ENCODE results near the gene AXL.

DNA sequence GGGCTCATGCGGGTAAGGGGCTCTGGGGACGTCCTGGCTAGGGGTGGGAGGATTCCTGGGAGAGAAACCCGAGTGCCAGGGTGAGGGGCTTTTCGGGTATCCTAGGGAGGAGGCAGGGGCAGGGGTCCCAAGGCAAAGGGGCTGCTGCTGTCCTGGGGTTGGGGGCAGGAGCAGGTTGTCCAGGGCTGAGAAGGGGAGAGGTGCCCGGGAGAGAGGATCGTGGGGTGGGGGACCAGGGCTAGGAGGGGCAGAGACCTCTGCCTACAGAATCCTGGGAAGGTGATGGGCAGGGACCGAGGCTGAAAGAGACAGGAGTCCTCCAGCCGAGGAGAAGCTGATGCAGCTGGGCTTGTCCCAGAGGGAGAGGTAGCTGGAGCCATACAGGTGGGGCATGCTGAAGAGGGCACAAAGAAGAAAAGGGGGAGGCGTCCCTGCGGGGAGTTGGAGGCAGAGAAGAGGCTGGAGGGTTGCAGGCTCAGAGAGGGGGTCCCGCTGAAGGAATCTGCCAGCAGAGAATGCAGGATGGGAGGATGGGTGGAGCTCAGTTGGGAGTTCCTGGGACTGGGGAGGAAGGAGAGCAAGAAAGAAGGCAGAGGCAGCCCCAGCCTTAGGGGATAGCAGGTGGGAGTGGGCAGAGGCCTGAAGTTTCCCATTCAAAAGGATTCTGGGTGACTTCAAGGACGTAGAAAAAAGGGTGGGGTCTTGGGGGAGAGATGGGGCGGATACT lies 25.4 kb upstream of the AXL start:
- no peak for TF ChIP-seq EP300 (IDR thresholded peaks at IDR 0.05; ENCODE audit: borderline replicate concordance)
- TF ChIP-seq, protein P1, sequence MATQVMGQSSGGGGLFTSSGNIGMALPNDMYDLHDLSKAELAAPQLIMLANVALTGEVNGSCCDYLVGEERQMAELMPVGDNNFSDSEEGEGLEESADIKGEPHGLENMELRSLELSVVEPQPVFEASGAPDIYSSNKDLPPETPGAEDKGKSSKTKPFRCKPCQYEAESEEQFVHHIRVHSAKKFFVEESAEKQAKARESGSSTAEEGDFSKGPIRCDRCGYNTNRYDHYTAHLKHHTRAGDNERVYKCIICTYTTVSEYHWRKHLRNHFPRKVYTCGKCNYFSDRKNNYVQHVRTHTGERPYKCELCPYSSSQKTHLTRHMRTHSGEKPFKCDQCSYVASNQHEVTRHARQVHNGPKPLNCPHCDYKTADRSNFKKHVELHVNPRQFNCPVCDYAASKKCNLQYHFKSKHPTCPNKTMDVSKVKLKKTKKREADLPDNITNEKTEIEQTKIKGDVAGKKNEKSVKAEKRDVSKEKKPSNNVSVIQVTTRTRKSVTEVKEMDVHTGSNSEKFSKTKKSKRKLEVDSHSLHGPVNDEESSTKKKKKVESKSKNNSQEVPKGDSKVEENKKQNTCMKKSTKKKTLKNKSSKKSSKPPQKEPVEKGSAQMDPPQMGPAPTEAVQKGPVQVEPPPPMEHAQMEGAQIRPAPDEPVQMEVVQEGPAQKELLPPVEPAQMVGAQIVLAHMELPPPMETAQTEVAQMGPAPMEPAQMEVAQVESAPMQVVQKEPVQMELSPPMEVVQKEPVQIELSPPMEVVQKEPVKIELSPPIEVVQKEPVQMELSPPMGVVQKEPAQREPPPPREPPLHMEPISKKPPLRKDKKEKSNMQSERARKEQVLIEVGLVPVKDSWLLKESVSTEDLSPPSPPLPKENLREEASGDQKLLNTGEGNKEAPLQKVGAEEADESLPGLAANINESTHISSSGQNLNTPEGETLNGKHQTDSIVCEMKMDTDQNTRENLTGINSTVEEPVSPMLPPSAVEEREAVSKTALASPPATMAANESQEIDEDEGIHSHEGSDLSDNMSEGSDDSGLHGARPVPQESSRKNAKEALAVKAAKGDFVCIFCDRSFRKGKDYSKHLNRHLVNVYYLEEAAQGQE (IDR thresholded peaks at IDR 0.05; ENCODE audit: low read depth), result no peak
- no peak for TF ChIP-seq NFIC (IDR thresholded peaks at IDR 0.05)
- TF ChIP-seq YY1 (IDR thresholded peaks at IDR 0.05; ENCODE audit: low read depth), result no peak
- TF ChIP-seq CEBPB (IDR thresholded peaks at IDR 0.05), result no peak
- TF ChIP-seq TAF1 (IDR thresholded peaks at IDR 0.05; ENCODE audit: low read depth), result no peak
- TF ChIP-seq, protein P2, sequence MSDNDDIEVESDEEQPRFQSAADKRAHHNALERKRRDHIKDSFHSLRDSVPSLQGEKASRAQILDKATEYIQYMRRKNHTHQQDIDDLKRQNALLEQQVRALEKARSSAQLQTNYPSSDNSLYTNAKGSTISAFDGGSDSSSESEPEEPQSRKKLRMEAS (IDR thresholded peaks at IDR 0.05), result no peak
- TF ChIP-seq FOXM1 (IDR thresholded peaks at IDR 0.05; ENCODE audit: borderline replicate concordance, low read depth), result no peak
- no peak for TF ChIP-seq RAD21 (IDR thresholded peaks at IDR 0.05; ENCODE audit: low read depth)
- no peak for TF ChIP-seq TEAD4 (IDR thresholded peaks at IDR 0.05)
- TF ChIP-seq TCF12 (IDR thresholded peaks at IDR 0.05; ENCODE audit: low read depth), result no peak
- TF ChIP-seq ZBTB7A (IDR thresholded peaks at IDR 0.05; ENCODE audit: low read depth), result no peak
